DOHH2 (cell line): ENCODE results near the gene ACER1.

ENCODE experiments used
- H3F3A ChIP-seq: fragments of 200-600 bp; sonication (generic), shearing (Covaris generic); 2 replicates; pipeline ENCODE4 v1.6.0; 2016; ENCODE audit warnings: antibody characterized with exemption, mild to moderate bottlenecking; ENCODE audit not compliant: control insufficient read depth, insufficient read depth
- H3K27ac ChIP-seq: fragments of 200-600 bp; sonication (generic); 2 replicates; pipeline ENCODE4 v1.5.1; 2014; ENCODE audit warnings: low read depth, mild to moderate bottlenecking, low read length, moderate library complexity
- H3K27me3 ChIP-seq: fragments of 200-600 bp; sonication (generic); 2 replicates; pipeline ENCODE4 v1.6.1; 2014; ENCODE audit warnings: mild to moderate bottlenecking, low read length, mixed read lengths; ENCODE audit not compliant: control insufficient read depth
- H3K36me3 ChIP-seq: fragments of 200-600 bp; sonication (generic); 2 replicates; pipeline ENCODE4 v1.6.1; 2014; ENCODE audit warnings: mild to moderate bottlenecking, low read length, moderate library complexity, mixed read lengths; ENCODE audit not compliant: control insufficient read depth
- H3K4me1 ChIP-seq: fragments of 200-600 bp; sonication (generic); 2 replicates; pipeline ENCODE4 v1.6.1; 2014; ENCODE audit warnings: mild to moderate bottlenecking, low read length, mixed read lengths; ENCODE audit not compliant: control insufficient read depth
- H3K4me2 ChIP-seq: fragments of 200-600 bp; sonication (generic); 2 replicates; pipeline ENCODE4 v1.6.0; 2014; ENCODE audit warnings: mild to moderate bottlenecking, low read length, moderate library complexity
- H3K4me3 ChIP-seq: fragments of 200-600 bp; sonication (generic); 2 replicates; pipeline ENCODE4 v1.5.1; 2014; ENCODE audit warnings: mild to moderate bottlenecking, low read length, mixed read lengths
- H3K79me2 ChIP-seq: fragments of 200-600 bp; sonication (generic); 2 replicates; pipeline ENCODE4 v1.6.1; 2014; ENCODE audit warnings: mild to moderate bottlenecking, low read length, mixed read lengths; ENCODE audit not compliant: control insufficient read depth
- H3K9me2 ChIP-seq: fragments of 200-600 bp; sonication (generic); replicated peaks from 2 replicates; pipeline ENCODE4 v1.6.1; 2014; ENCODE audit warnings: mild to moderate bottlenecking, low read length, mixed read lengths; ENCODE audit not compliant: control insufficient read depth
- H3K9me3 ChIP-seq: fragments of 200-600 bp; sonication (generic); 2 replicates; pipeline ENCODE4 v1.6.1; 2014; ENCODE audit warnings: antibody characterized with exemption, low read length, mixed read lengths; ENCODE audit not compliant: control insufficient read depth, insufficient read depth
- H4K20me1 ChIP-seq: fragments of 200-600 bp; sonication (generic); 2 replicates; pipeline ENCODE4 v1.6.0; 2014; ENCODE audit warnings: low read depth, mild to moderate bottlenecking, antibody characterized with exemption, low read length, moderate library complexity; ENCODE audit not compliant: control insufficient read depth, insufficient read depth
- EZH2phosphoT487 ChIP-seq: fragments of 200-600 bp; sonication (generic); IDR thresholded peaks from 2 replicates; pipeline ENCODE4 v1.6.1; 2017; ENCODE audit warnings: borderline replicate concordance, mild to moderate bottlenecking, antibody characterized with exemption, low read length, moderate library complexity, mixed read lengths
- TF ChIP-seq, protein P1 (sequence below): fragments of 200-600 bp; sonication (generic); IDR thresholded peaks from one replicate; pipeline ENCODE4 v1.5.1; 2014; ENCODE audit warnings: antibody characterized with exemption, mild to moderate bottlenecking, low read depth, low read length; ENCODE audit not compliant: poor library complexity, severe bottlenecking

Gene ACER1

DNA sequence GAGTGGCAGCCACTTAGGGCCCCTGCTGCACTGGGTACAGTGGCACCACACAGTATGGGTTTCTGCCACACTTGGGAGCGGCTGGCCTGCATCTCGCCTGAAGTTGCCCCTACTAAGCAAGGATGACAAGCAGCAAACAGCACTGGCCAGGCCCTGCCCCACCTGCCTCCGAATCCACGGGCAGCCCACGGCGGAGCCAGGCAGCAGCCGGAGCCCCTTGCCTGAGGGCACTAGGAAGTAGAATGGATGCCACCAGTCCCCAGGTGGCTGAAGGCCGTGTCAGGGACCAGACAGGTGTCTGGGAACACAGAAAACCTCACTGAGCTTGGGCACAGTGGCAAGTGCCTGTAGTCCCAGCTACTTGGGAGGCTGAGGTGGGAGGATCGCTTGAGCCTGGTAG lies 73.0 kb downstream of the ACER1 start:
- TF ChIP-seq, protein P1, sequence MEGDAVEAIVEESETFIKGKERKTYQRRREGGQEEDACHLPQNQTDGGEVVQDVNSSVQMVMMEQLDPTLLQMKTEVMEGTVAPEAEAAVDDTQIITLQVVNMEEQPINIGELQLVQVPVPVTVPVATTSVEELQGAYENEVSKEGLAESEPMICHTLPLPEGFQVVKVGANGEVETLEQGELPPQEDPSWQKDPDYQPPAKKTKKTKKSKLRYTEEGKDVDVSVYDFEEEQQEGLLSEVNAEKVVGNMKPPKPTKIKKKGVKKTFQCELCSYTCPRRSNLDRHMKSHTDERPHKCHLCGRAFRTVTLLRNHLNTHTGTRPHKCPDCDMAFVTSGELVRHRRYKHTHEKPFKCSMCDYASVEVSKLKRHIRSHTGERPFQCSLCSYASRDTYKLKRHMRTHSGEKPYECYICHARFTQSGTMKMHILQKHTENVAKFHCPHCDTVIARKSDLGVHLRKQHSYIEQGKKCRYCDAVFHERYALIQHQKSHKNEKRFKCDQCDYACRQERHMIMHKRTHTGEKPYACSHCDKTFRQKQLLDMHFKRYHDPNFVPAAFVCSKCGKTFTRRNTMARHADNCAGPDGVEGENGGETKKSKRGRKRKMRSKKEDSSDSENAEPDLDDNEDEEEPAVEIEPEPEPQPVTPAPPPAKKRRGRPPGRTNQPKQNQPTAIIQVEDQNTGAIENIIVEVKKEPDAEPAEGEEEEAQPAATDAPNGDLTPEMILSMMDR: no peak
- no peak for TF ChIP-seq EZH2phosphoT487
- Histone ChIP-seq H3F3A (no peaks in the 10 kb centered on the region), H3K27me3 (no peaks in the 10 kb centered on the region), H3K4me3 (no peak overlapping the region), H3K9me2 (no peaks in the 10 kb centered on the region), H3K4me1 (0 out of 2 replicates have a peak, but pooled peaks cover 3% of the 10 kb centered on the region), H3K79me2 (peaks cover 52% of the 10 kb centered on the region), H3K9me3 (no peaks in the 10 kb centered on the region), H4K20me1 (peaks cover 22% of the 10 kb centered on the region), H3K4me2 (no peak overlapping the region), H3K36me3 (peaks cover 50% of the 10 kb centered on the region), H3K27ac (no peak overlapping the region)

DNA sequence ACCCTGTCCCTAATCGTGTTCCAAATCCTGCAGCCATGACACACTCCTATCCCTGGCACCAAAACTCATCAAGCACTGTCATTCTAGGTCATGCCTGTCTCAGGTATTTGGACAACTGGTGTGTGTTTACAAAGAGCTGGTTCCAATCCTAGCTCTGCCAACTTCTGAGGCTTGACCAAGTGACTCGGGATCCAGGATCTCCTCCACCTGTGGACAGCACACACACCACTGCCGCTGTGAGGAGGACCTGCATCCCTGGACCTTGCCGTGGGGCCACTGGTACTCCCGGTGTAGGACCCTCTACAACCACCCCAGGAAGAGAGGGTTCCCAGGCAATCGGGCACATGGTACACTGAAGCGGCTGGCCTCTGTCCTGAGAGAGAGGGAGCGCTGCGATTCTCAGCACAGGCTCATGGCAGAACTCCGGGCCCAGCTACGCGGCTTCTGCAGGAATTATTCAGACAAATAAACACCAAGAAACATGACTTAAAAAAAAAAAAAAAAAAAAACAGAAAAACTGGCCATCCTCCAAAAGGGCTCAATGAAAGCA lies 74.0 kb downstream of the ACER1 start:
- H3K36me3 ChIP-seq: peaks cover 54% of the 10 kb centered on the region
- TF ChIP-seq EZH2phosphoT487: no peak
- TF ChIP-seq, protein P1: no peak
- H3K4me1 ChIP-seq: 0 out of 2 replicates have a peak, but pooled peaks cover 3% of the 10 kb centered on the region
- no peak overlapping the region for H3K4me3 ChIP-seq
- no peaks in the 10 kb centered on the region for H3K9me2 ChIP-seq
- peaks cover 22% of the 10 kb centered on the region for H4K20me1 ChIP-seq
- peaks cover 58% of the 10 kb centered on the region for H3K79me2 ChIP-seq
- no peak overlapping the region for H3K27ac ChIP-seq
- H3K9me3 ChIP-seq: no peaks in the 10 kb centered on the region
- H3F3A ChIP-seq: no peaks in the 10 kb centered on the region
- no peak overlapping the region for H3K4me2 ChIP-seq
- H3K27me3 ChIP-seq: no peaks in the 10 kb centered on the region

DNA sequence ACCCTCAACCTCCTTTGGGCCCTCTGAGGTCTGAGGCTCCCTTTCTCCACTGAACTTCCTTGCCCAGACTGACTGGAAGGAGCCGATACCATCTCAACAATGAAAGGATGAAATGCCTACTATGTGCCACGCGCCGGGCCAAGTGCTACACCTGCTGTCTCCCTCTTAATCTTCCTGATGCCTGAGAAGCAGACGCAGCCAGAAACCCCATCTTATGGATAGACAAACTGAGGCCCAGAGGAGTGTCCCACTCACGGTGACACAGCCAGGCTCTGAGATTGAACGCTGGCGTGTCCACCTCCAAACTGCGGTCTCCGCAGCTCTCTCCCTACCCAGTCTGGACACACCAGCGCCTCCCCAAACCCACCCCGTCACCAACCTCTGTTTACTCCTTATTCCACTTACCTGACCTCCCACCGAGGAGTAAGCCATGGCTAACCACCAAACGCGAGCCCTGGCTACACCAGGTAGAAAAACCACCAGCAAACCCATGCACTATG lies 74.5 kb downstream of the ACER1 start:
- Histone ChIP-seq H3K27me3 (no peaks in the 10 kb centered on the region), H4K20me1 (peaks cover 22% of the 10 kb centered on the region), H3K9me2 (no peaks in the 10 kb centered on the region), H3K4me2 (no peak overlapping the region), H3K27ac (no peak overlapping the region), H3K4me1 (0 out of 2 replicates have a peak, but pooled peaks cover 3% of the 10 kb centered on the region), H3K4me3 (no peak overlapping the region), H3F3A (no peaks in the 10 kb centered on the region), H3K79me2 (peaks cover 60% of the 10 kb centered on the region), H3K9me3 (no peaks in the 10 kb centered on the region), H3K36me3 (peaks cover 55% of the 10 kb centered on the region)
- no peak for TF ChIP-seq EZH2phosphoT487
- TF ChIP-seq, protein P1: no peak
